ENCODE measurements around the gene RPAP3.
"Not testable (repeated sequence)": the region's sequence is repeated elsewhere in the genome, so short reads cannot be mapped to it uniquely, and the experiment has no call there.

RPAP3 gene

GRCh38 chr12:47649381-47649780, 56.4 kb downstream of the RPAP3 start:
- Histone ChIP-seq H3K4me3 (ENCODE audit: insufficient read depth, low read depth, low read length, poor library complexity, severe bottlenecking) (no peak overlapping the region), H3K9me3 (ENCODE audit: control insufficient read depth, low read length) (no peaks in the 10 kb centered on the region), H3K36me3 (ENCODE audit: control insufficient read depth, insufficient read depth, low read length) (no peaks in the 10 kb centered on the region), H3K27ac (ENCODE audit: insufficient read depth, low read length, poor library complexity, severe bottlenecking) (no peak overlapping the region), H3K4me1 (ENCODE audit: control insufficient read depth, insufficient read depth, low read length, poor library complexity, severe bottlenecking) (peaks cover 4% of the 10 kb centered on the region), H3K27me3 (replicated peaks; ENCODE audit: control insufficient read depth, insufficient read depth, low read length, poor library complexity, severe bottlenecking) (no peaks in the 10 kb centered on the region)
- DNase-seq: no peak

GRCh38 chr12:47648056-47648579, 57.7 kb downstream of the RPAP3 start:
- Histone ChIP-seq H3K4me3 (ENCODE audit: insufficient read depth, low read depth, low read length, poor library complexity, severe bottlenecking) (no peak overlapping the region), H3K27ac (ENCODE audit: insufficient read depth, low read length, poor library complexity, severe bottlenecking) (no peak overlapping the region), H3K27me3 (replicated peaks; ENCODE audit: control insufficient read depth, insufficient read depth, low read length, poor library complexity, severe bottlenecking) (no peaks in the 10 kb centered on the region), H3K4me1 (ENCODE audit: control insufficient read depth, insufficient read depth, low read length, poor library complexity, severe bottlenecking) (peaks cover 4% of the 10 kb centered on the region), H3K36me3 (ENCODE audit: control insufficient read depth, insufficient read depth, low read length) (no peaks in the 10 kb centered on the region), H3K9me3 (ENCODE audit: control insufficient read depth, low read length) (no peaks in the 10 kb centered on the region)
- DNase-seq: no peak

- not testable (repeated sequence) for H3K27ac ChIP-seq (ENCODE audit: insufficient read depth, low read length, poor library complexity, severe bottlenecking); H3K27me3 ChIP-seq (replicated peaks; ENCODE audit: control insufficient read depth, insufficient read depth, low read length, poor library complexity, severe bottlenecking); H3K4me1 ChIP-seq (ENCODE audit: control insufficient read depth, insufficient read depth, low read length, poor library complexity, severe bottlenecking); H3K9me3 ChIP-seq (ENCODE audit: control insufficient read depth, low read length); H3K4me3 ChIP-seq (ENCODE audit: insufficient read depth, low read depth, low read length, poor library complexity, severe bottlenecking); DNase-seq; H3K36me3 ChIP-seq (ENCODE audit: control insufficient read depth, insufficient read depth, low read length)
These were observed 63.5 kb downstream of the RPAP3 start for GRCh38 chr12:47642310-47642709.

GRCh38 chr12:47636908-47637780, 68.7 kb downstream of the RPAP3 start:
- H3K9me3 ChIP-seq (ENCODE audit: control insufficient read depth, low read length): no peaks in the 10 kb centered on the region
- no peaks in the 10 kb centered on the region for H3K36me3 ChIP-seq (ENCODE audit: control insufficient read depth, insufficient read depth, low read length)
- no peaks in the 10 kb centered on the region for H3K4me1 ChIP-seq (ENCODE audit: control insufficient read depth, insufficient read depth, low read length, poor library complexity, severe bottlenecking)
- peak in 1 of 3 donors; percentile 32 for DNase-seq
- no peak overlapping the region for H3K27ac ChIP-seq (ENCODE audit: insufficient read depth, low read length, poor library complexity, severe bottlenecking)
- no peak overlapping the region for H3K4me3 ChIP-seq (ENCODE audit: insufficient read depth, low read depth, low read length, poor library complexity, severe bottlenecking)
- H3K27me3 ChIP-seq (replicated peaks; ENCODE audit: control insufficient read depth, insufficient read depth, low read length, poor library complexity, severe bottlenecking): no peaks in the 10 kb centered on the region

- DNase-seq; H3K27ac ChIP-seq (ENCODE audit: insufficient read depth, low read length, poor library complexity, severe bottlenecking); H3K4me3 ChIP-seq (ENCODE audit: insufficient read depth, low read depth, low read length, poor library complexity, severe bottlenecking); H3K4me1 ChIP-seq (ENCODE audit: control insufficient read depth, insufficient read depth, low read length, poor library complexity, severe bottlenecking); H3K27me3 ChIP-seq (replicated peaks; ENCODE audit: control insufficient read depth, insufficient read depth, low read length, poor library complexity, severe bottlenecking); H3K36me3 ChIP-seq (ENCODE audit: control insufficient read depth, insufficient read depth, low read length); H3K9me3 ChIP-seq (ENCODE audit: control insufficient read depth, low read length): not testable (repeated sequence)
These were observed 70.1 kb downstream of the RPAP3 start for GRCh38 chr12:47635770-47636169.

GRCh38 chr12:47634127-47634526, 71.7 kb downstream of the RPAP3 start:
- Histone ChIP-seq H3K27me3 (replicated peaks; ENCODE audit: control insufficient read depth, insufficient read depth, low read length, poor library complexity, severe bottlenecking) (no peaks in the 10 kb centered on the region), H3K9me3 (ENCODE audit: control insufficient read depth, low read length) (no peaks in the 10 kb centered on the region)

GRCh38 chr12:47621960-47622359, 83.9 kb downstream of the RPAP3 start:
- H3K27ac ChIP-seq (ENCODE audit: insufficient read depth, low read length, poor library complexity, severe bottlenecking): no peak overlapping the region
- H3K9me3 ChIP-seq (ENCODE audit: control insufficient read depth, low read length): no peaks in the 10 kb centered on the region
- H3K4me1 ChIP-seq (ENCODE audit: control insufficient read depth, insufficient read depth, low read length, poor library complexity, severe bottlenecking): no peaks in the 10 kb centered on the region
- no peaks in the 10 kb centered on the region for H3K36me3 ChIP-seq (ENCODE audit: control insufficient read depth, insufficient read depth, low read length)
- no peak for DNase-seq
- H3K27me3 ChIP-seq (replicated peaks; ENCODE audit: control insufficient read depth, insufficient read depth, low read length, poor library complexity, severe bottlenecking): no peaks in the 10 kb centered on the region
- H3K4me3 ChIP-seq (ENCODE audit: insufficient read depth, low read depth, low read length, poor library complexity, severe bottlenecking): no peak overlapping the region

More at GRCh38 chr12:47634127-47634526, 71.7 kb downstream of the RPAP3 start:
- H3K36me3 ChIP-seq (ENCODE audit: control insufficient read depth, insufficient read depth, low read length): no peaks in the 10 kb centered on the region
- H3K27ac ChIP-seq (ENCODE audit: insufficient read depth, low read length, poor library complexity, severe bottlenecking): no peak overlapping the region
- DNase-seq: no peak
- no peaks in the 10 kb centered on the region for H3K4me1 ChIP-seq (ENCODE audit: control insufficient read depth, insufficient read depth, low read length, poor library complexity, severe bottlenecking)
- H3K4me3 ChIP-seq (ENCODE audit: insufficient read depth, low read depth, low read length, poor library complexity, severe bottlenecking): no peak overlapping the region

- Histone ChIP-seq H3K4me3 (ENCODE audit: insufficient read depth, low read depth, low read length, poor library complexity, severe bottlenecking) (no peak overlapping the region), H3K4me1 (ENCODE audit: control insufficient read depth, insufficient read depth, low read length, poor library complexity, severe bottlenecking) (no peaks in the 10 kb centered on the region), H3K27me3 (replicated peaks; ENCODE audit: control insufficient read depth, insufficient read depth, low read length, poor library complexity, severe bottlenecking) (no peaks in the 10 kb centered on the region), H3K9me3 (ENCODE audit: control insufficient read depth, low read length) (peaks cover 6% of the 10 kb centered on the region), H3K27ac (ENCODE audit: insufficient read depth, low read length, poor library complexity, severe bottlenecking) (no peak overlapping the region), H3K36me3 (ENCODE audit: control insufficient read depth, insufficient read depth, low read length) (no peaks in the 10 kb centered on the region)
- no peak for DNase-seq
These were observed 88.4 kb downstream of the RPAP3 start for GRCh38 chr12:47617476-47617875.

GRCh38 chr12:47616440-47616839, 89.4 kb downstream of the RPAP3 start:
- Histone ChIP-seq H3K27ac (ENCODE audit: insufficient read depth, low read length, poor library complexity, severe bottlenecking) (no peak overlapping the region), H3K27me3 (replicated peaks; ENCODE audit: control insufficient read depth, insufficient read depth, low read length, poor library complexity, severe bottlenecking) (no peaks in the 10 kb centered on the region), H3K4me3 (ENCODE audit: insufficient read depth, low read depth, low read length, poor library complexity, severe bottlenecking) (no peak overlapping the region), H3K36me3 (ENCODE audit: control insufficient read depth, insufficient read depth, low read length) (no peaks in the 10 kb centered on the region), H3K9me3 (ENCODE audit: control insufficient read depth, low read length) (peaks cover 9% of the 10 kb centered on the region), H3K4me1 (ENCODE audit: control insufficient read depth, insufficient read depth, low read length, poor library complexity, severe bottlenecking) (no peaks in the 10 kb centered on the region)
- DNase-seq: no peak

- Histone ChIP-seq H3K9me3 (ENCODE audit: control insufficient read depth, low read length) (peaks cover 9% of the 10 kb centered on the region), H3K27me3 (replicated peaks; ENCODE audit: control insufficient read depth, insufficient read depth, low read length, poor library complexity, severe bottlenecking) (no peaks in the 10 kb centered on the region), H3K4me1 (ENCODE audit: control insufficient read depth, insufficient read depth, low read length, poor library complexity, severe bottlenecking) (no peaks in the 10 kb centered on the region), H3K4me3 (ENCODE audit: insufficient read depth, low read depth, low read length, poor library complexity, severe bottlenecking) (no peak overlapping the region), H3K36me3 (ENCODE audit: control insufficient read depth, insufficient read depth, low read length) (no peaks in the 10 kb centered on the region), H3K27ac (ENCODE audit: insufficient read depth, low read length, poor library complexity, severe bottlenecking) (no peak overlapping the region)
- DNase-seq: no peak
These were observed 90.1 kb downstream of the RPAP3 start for GRCh38 chr12:47615711-47616110.
